Measurements from ENCODE around the gene FAM200A.
"Not testable (repeated sequence)": the region's sequence is repeated elsewhere in the genome, so short reads cannot be mapped to it uniquely, and the experiment has no call there.

FAM200A gene

GRCh38 chr7:99559175-99559915, 7.4 kb upstream of the FAM200A start:
- peak; percentile 34 for DNase-seq (ENCODE audit: low read depth)

DNA sequence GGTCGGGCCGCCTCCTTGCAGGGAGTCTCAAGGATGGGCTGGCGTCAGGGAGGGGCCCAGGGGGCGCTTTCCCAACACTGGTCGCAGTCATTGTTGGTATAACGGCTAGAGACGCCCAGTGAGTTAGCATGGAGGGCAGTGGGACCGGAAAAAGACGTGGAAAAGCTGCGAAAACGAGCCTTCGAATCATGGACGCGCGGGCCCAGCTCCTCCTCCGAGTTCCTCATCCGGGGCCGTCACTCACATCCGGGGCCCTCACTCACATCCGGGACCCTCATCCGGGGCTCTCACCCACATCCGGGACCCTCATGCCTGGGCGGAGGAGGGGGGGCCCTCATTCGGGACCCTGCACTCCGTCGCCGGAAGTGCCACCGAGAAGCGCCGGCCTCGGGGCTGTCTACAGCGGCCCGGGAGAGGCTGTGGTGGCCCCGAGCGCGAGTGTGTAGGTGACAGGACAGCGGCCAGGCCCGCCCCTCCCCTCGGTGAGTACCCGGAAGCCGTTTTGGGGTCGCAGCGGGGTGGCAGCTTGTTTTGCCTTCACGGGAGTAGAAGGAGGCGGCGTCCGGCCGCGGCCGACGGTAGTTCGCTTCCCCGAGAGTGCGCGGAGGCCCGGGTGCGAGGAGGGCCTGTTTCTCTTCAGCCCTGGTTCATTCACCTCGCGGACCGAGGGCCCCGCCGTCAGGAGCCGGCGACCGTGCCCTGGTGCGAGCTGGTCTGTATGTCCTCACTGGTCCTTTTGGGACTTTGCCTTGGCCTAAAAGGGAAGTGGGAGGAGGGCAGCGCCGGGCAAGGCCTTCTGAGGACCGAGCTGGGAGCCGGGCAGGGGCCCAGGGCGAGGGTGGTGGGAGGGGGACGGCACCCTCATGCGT, 6.6 kb upstream of the FAM200A start, which contains the start of gene ZNF655:
Gene ZNF655, plus strand, starts transcription at position 337 of the 869 bp plus-strand sequence. CDS start 1,918 bp downstream, outside the sequence.
- DNase-seq (ENCODE audit: low read depth): peak; percentile 84

DNA sequence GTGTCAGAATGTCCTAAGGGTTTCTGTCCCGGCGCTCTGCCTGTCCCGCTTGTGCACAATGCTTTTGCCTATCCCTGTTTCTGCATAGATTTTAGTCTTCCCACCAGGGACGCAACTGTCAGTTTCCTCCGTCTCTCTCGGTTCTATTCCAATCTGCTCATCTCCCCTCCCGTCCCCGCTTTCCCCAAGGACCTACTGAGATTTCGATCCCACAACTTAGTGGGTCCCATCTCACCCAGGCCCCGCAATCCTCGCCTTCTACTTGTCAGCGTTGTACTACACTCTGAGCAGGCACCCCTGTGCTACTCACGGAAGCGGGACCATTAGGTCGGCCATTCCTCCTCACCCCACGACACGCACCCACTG, 6.0 kb upstream of the FAM200A start:
- no peak for DNase-seq (ENCODE audit: low read depth)

DNA sequence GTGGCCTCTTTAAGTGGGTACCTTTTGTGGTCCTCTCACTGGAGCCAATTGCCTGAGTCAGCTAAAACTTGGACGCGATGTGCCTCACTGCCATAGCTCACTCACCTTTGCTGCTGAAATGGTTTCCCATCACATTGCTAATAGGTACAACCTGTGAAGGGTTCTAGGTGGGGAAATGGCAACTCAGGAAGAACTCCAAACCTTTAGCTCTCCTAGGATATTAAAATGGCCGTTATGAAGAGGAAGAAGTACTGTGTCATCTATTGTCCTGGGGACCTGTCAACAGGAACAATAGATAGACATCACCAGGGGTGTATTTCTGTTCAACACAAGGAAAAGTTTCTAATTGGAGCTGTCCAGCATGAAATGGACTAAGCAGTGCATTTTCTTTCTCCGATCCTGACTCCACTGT, 5.3 kb upstream of the FAM200A start:
- DNase-seq (ENCODE audit: low read depth): peak; percentile 14

DNA sequence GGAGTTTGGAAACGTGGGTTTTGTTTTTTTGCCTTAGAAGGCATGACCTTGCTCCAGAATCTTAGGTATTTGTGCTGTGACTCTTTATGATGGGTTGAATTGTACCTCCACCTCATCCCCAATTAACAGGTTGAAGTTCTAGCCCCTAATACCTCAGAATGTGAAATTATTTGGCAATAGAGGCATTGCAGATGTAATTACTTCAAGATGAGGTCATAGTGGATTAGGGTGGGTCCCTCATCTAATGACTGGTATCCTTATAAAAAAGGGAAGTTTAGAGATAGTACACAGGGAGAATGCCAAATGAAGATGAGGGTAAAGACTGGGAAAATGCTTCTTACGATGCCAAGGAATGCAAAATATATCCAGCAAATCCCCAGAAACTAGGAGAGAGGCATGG, 3.0 kb upstream of the FAM200A start:
- no peak for DNase-seq (ENCODE audit: low read depth)

- no peak for DNase-seq (ENCODE audit: low read depth)
Observed at GRCh38 chr7:99553039-99553438, 1.1 kb upstream of the FAM200A start.

DNA sequence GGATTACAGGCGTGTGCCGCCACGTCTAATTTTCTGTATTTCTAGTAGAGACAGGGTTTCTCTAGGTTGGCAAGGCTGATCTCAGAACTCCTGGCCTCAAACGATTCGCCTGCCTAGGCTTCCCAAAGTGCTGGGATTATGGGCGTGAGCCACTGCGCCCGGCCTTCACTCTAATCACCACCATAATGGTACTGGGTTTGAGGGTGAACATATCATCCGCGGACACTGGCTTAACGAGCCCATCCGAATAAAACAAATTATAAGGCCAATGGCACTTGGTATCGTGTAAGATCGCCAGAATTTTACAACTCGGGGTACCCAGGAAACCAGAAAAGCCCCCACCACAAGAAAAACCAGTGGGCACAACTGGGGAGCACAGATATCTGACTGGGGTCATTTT, 580 bp downstream of the FAM200A start:
- DNase-seq (ENCODE audit: low read depth): peak; percentile 23

GRCh38 chr7:99549545-99549944, 2.4 kb downstream of the FAM200A start:
- DNase-seq (ENCODE audit: low read depth): not testable (repeated sequence)

DNA sequence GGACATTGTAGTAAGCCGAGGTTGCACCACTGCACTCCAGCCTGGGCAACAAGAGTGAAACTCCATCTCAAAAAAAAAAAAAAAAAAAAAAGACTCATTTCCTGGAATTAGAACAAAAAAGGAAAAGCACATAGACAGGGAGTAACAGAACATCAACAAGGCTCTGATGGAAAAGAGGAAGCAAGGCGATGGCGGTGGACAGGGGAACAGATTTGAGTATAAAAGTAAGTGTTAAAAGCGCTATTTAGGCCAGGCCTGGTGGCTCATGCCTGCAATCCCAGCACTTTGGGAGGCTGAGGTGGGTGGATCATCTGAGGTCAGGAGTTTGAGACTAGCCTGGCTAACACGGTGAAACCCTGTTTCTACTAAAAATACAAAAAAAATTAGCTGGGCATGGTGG, 6.6 kb downstream of the FAM200A start:
- not testable (repeated sequence) for DNase-seq (ENCODE audit: low read depth)

DNA sequence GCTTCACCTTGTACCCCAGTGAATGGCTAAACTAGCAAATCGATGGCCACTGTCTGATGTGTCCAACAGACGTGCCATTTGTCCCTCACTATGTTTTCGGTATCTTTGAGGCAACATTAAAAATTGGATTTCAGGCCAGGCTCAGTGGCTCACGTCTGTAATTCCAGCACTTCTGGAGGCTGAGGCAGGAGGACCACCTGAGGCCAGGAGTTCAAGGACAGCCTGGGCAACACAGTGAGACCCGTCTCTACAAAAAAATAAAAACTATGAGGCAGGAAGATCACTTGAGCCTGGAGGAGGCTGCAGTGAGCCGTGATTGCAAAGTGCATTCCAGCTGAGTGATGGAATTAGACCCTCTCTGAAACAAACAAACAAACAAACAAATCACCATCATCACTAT, 8.0 kb downstream of the FAM200A start:
- DNase-seq (ENCODE audit: low read depth): no peak

DNA sequence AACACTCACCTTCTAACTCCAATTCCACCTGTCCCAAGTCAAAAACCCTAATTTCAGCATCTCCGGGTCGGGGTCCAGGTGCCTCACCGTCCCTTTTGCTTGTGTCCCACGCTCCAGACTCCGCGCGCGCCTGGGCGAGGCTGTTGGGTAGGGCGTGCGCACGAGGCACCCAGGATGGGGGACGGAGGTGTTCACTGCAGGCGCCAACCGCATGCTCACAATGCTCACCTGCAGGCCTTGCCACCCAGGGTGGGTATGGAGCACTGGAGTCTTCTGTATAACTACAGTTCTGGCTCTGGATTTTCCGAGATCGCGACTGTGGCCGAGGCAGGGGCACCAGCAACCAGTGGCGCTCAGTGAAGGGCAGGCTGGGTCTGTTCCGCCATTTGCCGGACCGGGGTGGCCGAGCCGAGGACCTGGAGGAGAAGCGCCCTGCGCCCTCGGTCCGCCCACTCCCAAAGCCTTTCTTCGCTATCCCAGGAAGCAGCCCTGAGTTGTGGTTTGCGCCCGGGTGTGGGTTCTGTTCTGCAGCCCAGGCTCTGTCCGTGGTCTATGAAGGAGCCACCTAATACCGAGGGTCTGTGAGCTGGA, 8.7 kb downstream of the FAM200A start:
- DNase-seq (ENCODE audit: low read depth): no peak

DNA sequence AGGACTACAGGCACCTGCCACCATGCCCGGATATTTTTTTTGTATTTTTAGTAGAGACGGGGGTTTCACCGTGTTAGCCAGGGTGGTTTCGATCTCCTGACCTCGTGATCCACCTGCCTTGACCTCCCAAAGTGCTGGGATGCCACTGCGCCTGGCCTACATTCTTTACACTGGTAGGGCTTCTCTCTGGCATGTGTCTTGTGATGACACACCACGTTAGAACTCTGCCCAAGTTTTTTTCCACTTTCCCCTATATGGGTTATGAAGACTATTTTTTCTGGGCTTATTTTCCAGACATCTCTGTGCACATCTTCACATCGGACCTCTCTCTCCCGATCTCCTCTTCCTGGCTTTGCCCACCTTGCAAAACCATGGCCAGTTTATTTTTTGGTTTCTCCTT, 10.7 kb downstream of the FAM200A start:
- no peak for DNase-seq (ENCODE audit: low read depth)

DNA sequence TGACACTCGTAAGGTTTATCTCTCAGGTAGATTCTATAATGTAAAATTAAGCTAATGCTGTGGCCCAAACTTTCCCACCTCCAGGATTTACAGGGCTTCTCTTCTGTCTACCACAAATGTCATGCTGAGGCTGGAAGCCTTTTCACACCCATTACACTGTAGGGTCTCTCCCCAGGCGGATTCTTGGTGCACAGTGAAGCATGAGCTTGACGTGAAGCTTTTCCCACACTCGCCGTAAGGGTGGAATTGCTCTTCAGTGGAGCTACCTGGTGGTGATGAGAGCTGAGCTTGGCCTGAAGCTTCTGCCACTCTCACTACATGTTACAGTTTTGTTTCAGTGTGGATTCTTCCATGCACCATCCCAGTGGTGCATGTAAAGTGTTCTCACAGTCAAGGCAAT, 11.4 kb downstream of the FAM200A start:
- no peak for DNase-seq (ENCODE audit: low read depth)

DNA sequence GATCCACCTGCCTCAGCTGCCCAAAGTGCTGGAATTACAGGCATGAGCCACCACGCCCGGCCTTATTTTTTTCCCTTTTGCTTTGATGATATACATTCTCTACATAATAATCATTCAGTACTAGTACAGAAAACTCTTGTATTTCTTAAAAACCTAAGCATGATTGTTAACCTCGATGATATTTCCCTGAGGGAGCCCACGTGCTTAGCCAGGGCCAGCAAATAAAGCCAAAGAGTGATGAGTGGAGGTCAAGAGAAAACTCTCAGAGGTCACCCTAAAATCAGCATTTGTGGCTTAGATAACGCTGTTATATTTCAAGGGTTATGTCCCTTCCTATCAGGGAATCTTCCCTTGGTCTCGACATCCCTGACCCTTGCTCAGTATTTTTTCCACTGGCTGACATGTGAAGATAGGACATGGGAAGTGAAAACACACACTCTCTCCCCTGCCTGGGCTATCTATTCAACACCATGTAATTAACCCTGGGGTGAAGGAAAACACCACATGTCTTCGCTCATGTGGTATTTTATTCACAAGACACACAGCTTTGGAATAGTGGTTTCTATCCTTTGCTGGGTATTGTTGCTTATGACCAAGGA, 12.6 kb downstream of the FAM200A start:
- DNase-seq (ENCODE audit: low read depth): no peak

DNA sequence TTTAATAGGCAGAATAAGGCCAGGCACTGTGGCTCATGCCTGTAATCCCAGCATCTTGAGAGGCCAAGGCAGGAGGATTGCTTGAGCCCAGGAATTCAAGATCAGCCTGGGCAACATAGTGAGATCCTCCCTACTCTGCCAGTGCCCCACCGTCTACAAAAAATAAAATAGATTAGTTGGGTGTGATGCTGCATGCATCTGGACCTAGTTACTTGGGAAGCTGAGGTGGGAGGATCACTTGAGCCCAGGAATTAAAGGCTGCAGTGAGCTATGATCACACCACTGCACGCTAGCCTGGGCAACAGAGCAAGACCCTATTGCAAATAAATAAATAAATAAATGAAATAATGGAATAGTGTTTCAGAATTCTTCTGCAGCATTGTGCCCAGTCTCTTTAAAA, 16.2 kb downstream of the FAM200A start:
- no peak for DNase-seq (ENCODE audit: low read depth)

DNA sequence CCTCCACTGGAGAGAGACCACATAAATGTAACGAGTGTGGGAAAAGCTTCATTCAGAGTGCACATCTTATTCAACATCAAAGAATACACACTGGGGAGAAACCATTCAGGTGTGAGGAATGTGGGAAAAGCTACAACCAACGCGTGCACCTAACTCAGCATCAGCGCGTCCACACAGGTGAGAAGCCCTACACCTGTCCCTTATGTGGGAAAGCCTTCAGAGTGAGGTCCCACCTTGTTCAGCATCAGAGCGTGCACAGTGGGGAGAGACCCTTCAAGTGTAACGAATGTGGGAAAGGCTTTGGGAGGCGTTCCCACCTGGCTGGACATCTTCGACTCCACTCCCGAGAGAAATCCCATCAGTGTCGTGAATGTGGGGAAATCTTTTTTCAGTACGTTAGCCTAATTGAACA, 20.6 kb downstream of the FAM200A start:
- DNase-seq (ENCODE audit: low read depth): peak; percentile 11

DNA sequence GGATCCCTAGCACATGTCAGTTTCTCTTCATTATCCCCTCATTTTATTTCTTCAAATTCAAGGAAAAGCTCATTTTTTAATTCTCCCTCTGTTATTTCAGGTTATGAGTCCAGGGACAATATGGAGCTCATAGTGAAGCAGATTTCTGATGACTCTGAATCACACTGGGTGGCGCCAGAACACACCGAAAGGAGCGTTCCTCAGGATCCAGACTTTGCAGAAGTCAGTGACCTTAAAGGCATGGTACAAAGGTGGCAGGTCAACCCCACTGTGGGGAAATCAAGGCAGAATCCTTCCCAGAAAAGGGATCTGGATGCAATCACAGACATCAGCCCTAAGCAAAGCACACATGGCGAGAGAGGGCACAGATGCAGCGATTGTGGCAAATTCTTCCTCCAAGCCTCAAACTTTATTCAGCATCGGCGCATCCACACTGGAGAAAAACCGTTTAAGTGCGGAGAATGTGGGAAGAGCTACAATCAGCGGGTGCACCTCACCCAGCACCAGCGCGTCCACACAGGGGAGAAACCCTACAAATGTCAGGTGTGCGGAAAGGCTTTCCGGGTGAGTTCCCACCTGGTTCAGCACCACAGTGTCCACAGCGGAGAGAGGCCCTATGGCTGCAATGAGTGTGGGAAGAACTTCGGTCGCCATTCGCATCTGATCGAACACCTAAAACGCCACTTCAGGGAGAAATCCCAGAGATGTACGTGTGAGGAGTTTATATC, 26.0 kb downstream of the FAM200A start:
- DNase-seq (ENCODE audit: low read depth): peak; percentile 15

GRCh38 chr7:99521399-99521798, 30.5 kb downstream of the FAM200A start:
- DNase-seq (ENCODE audit: low read depth): no peak

DNA sequence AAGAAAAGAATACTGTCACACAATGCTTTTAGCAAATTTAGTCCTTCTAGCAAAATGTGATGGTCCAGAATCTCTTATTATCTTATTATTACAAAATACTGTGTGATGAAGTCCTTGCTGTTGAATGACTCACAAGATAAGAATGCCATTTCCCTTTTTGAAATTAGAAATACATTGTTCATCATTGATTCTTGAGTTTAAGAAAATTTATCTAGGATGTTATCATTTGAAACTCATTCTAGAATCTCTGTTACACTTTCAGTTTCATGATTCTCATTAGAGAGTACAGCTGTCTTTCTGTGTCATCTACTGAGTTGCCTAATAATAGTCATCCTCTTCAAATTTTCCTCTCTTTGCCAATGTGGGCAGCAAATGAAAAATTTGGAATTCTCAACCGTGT, 37.9 kb downstream of the FAM200A start:
- DNase-seq (ENCODE audit: low read depth): peak; percentile 66

- DNase-seq (ENCODE audit: low read depth): peak; percentile 27
Observed at GRCh38 chr7:99505324-99505662, 46.6 kb downstream of the FAM200A start.

- peak; percentile 98 for DNase-seq (ENCODE audit: low read depth)
Observed at GRCh38 chr7:99504603-99505323, 47.2 kb downstream of the FAM200A start, which contains the start of gene ZKSCAN5. TSS of gene ZKSCAN5 (plus strand) at chr7:99504662. CDS start at chr7:99506045, 1,383 bp downstream.
